NT2/D1 (cell line): ENCODE measurements around the gene CASP2.
"Not testable (repeated sequence)": the region's sequence is repeated elsewhere in the genome, so short reads cannot be mapped to it uniquely, and the experiment has no call there.

Source experiments
- DNase-seq: peaks from one replicate; pipeline ENCODE4 v3.0.0-alpha.2; 2011; ENCODE audit warnings: low read depth, low spot score
- H3K27me3 ChIP-seq: 2 replicates; pipeline ENCODE4 v1.6.0; 2011; ENCODE audit warnings: mild to moderate bottlenecking; ENCODE audit not compliant: insufficient read length, insufficient read depth
- H3K36me3 ChIP-seq: 2 replicates; pipeline ENCODE4 v1.6.1; 2011; ENCODE audit warnings: mild to moderate bottlenecking, low read length, mixed read lengths; ENCODE audit not compliant: insufficient read depth, insufficient read length
- H3K4me1 ChIP-seq: 2 replicates; pipeline ENCODE4 v1.5.1; 2011; ENCODE audit not compliant: insufficient read depth, insufficient read length
- H3K4me3 ChIP-seq: 2 replicates; pipeline ENCODE4 v1.5.1; 2011; ENCODE audit warnings: low read depth; ENCODE audit not compliant: insufficient read length
- H3K9ac ChIP-seq: 2 replicates; pipeline ENCODE4 v1.6.0; 2011; ENCODE audit warnings: low read depth; ENCODE audit not compliant: insufficient read length
- H3K9me3 ChIP-seq: 2 replicates; pipeline ENCODE4 v1.5.1; 2011; ENCODE audit warnings: mild to moderate bottlenecking, low read length; ENCODE audit not compliant: insufficient read depth
- SUZ12 ChIP-seq: IDR thresholded peaks from 2 replicates; pipeline ENCODE4 v1.6.1; 2011; ENCODE audit not compliant: insufficient read length, insufficient read depth; ENCODE audit errors: extremely low read depth
- YY1 ChIP-seq: IDR thresholded peaks from 2 replicates; pipeline ENCODE4 v1.6.1; 2011; ENCODE audit not compliant: insufficient read length, insufficient read depth
- ZNF274 ChIP-seq: IDR thresholded peaks from 2 replicates; pipeline ENCODE4 v1.6.1; 2011; ENCODE audit warnings: mild to moderate bottlenecking, low read depth, low read length

The CASP2 gene

DNA sequence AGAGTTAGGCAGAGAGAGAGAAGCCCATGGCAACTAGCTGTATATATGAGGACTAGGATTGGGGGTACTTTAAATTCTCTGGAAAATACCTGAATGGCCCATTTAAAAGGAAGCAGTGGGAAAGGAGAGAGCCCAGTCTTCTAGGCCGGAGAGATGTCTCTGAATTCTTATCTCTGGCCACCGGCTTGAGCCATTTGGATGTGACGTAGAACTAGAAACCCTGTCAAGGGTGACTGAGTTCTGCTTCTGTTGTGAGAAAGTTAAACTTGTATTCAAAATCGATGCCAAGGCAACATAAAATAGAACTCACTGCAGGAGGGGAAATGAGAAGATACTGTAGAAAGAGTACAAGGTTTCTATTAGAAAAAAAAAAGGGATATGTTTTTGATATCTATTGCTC lies 31.2 kb upstream of the CASP2 start:
- no peak for TF ChIP-seq ZNF274
- TF ChIP-seq SUZ12 = no peak
- no peak for TF ChIP-seq YY1
- no peaks in the 10 kb centered on the region for H3K4me1 ChIP-seq
- no peaks in the 10 kb centered on the region for H3K36me3 ChIP-seq
- no peak for DNase-seq
- H3K27me3 ChIP-seq = no peaks in the 10 kb centered on the region
- no peaks in the 10 kb centered on the region for H3K9me3 ChIP-seq
- H3K9ac ChIP-seq = no peak overlapping the region
- H3K4me3 ChIP-seq = no peak overlapping the region

DNA sequence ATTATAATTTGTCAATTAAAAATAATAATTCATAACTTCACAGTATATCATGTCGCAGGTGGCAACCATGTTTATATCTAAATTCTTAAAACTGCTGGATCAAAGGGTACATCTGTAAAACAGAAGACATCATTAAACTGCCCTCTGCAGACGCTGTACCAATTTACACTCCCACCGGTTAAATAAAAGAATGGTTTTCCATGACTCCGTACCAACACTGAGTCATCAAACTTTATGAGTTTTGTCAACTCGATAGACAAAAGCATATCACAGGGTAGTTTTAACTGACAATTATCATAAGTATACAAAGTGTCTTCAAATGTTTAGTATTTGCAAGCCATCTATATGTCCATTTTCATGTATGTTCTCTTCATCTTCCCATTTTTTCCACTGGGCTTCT lies 30.6 kb upstream of the CASP2 start:
- no peaks in the 10 kb centered on the region for H3K4me1 ChIP-seq
- no peak for DNase-seq
- no peaks in the 10 kb centered on the region for H3K9me3 ChIP-seq

DNA sequence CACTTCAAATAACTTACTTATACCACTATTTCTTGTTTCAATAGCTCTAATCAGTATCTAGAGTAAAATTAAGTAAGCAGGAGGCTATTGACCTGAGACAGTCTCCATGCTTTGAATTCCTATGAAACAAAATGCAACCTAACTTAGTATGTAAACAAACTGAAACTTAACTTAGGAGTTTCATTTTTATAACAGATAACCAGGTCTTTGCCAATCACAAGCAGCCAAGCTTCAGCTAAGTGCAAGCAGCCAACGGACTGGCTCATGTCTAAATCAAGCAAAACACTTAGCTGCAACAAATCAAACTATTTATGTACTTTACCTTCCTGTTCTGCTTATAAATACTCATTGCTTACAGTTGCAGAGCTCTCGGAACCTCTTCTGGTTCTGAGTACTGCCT lies 29.3 kb upstream of the CASP2 start:
- DNase-seq = no peak
- TF ChIP-seq ZNF274 = no peak
- no peak for TF ChIP-seq YY1
- TF ChIP-seq SUZ12 = no peak
- Histone ChIP-seq H3K36me3 (no peaks in the 10 kb centered on the region), H3K4me3 (no peak overlapping the region), H3K27me3 (no peaks in the 10 kb centered on the region), H3K9ac (no peak overlapping the region), H3K4me1 (no peaks in the 10 kb centered on the region), H3K9me3 (no peaks in the 10 kb centered on the region)

More for the DNA sequence above, 30.6 kb upstream of the CASP2 start:
- Histone ChIP-seq H3K9ac (no peak overlapping the region), H3K27me3 (no peaks in the 10 kb centered on the region), H3K4me3 (no peak overlapping the region), H3K36me3 (no peaks in the 10 kb centered on the region)
- TF ChIP-seq ZNF274 (no peak), YY1 (no peak), SUZ12 (no peak)

DNA sequence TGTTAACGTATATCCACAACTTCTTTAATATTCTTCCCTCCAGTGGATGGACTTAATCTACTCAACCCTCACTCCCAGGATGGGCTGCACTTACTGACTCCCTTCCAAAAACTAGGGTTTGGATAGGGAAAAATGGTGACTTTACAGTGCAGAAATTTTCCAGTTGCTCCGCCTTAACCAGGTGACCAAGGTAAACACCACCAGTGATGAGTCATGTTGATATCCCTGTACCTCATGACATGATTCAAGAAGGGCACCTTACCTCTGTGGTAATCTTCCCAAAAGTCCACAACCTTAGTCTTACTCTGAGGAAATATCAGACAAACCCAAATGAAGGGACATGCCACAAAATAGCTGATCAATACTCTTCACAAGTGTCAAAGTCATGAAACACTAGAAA lies 28.4 kb upstream of the CASP2 start:
- H3K36me3 ChIP-seq = no peaks in the 10 kb centered on the region
- no peak for DNase-seq
- H3K9me3 ChIP-seq = no peaks in the 10 kb centered on the region
- TF ChIP-seq SUZ12 (no peak), ZNF274 (no peak), YY1 (no peak)
- no peaks in the 10 kb centered on the region for H3K27me3 ChIP-seq
- H3K4me1 ChIP-seq = no peaks in the 10 kb centered on the region
- no peak overlapping the region for H3K4me3 ChIP-seq
- H3K9ac ChIP-seq = no peak overlapping the region

DNA sequence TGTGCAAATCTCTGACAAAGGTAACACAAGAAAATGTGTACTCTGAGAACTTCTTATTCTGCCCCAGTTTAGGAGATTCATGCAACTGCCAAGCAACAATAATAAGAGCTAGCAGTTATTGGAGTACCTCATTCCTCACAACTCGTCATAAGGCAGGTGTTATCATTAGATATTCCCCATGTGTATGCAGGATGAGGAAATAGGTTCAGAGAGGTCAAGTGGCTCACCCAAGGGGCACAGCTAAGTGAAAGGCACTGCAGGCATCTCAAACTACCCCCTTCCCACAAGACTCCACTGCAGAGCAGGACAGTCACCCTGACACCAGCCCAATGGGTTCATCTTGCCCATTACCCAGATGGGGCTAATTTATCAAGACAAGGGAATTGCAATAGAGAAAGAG lies 26.2 kb upstream of the CASP2 start:
- Histone ChIP-seq H3K4me1 (no peaks in the 10 kb centered on the region), H3K27me3 (no peaks in the 10 kb centered on the region), H3K4me3 (no peak overlapping the region), H3K9me3 (no peaks in the 10 kb centered on the region), H3K36me3 (peaks cover 2% of the 10 kb centered on the region), H3K9ac (no peak overlapping the region)
- DNase-seq = no peak
- TF ChIP-seq SUZ12 = no peak
- TF ChIP-seq YY1 = no peak
- no peak for TF ChIP-seq ZNF274

DNA sequence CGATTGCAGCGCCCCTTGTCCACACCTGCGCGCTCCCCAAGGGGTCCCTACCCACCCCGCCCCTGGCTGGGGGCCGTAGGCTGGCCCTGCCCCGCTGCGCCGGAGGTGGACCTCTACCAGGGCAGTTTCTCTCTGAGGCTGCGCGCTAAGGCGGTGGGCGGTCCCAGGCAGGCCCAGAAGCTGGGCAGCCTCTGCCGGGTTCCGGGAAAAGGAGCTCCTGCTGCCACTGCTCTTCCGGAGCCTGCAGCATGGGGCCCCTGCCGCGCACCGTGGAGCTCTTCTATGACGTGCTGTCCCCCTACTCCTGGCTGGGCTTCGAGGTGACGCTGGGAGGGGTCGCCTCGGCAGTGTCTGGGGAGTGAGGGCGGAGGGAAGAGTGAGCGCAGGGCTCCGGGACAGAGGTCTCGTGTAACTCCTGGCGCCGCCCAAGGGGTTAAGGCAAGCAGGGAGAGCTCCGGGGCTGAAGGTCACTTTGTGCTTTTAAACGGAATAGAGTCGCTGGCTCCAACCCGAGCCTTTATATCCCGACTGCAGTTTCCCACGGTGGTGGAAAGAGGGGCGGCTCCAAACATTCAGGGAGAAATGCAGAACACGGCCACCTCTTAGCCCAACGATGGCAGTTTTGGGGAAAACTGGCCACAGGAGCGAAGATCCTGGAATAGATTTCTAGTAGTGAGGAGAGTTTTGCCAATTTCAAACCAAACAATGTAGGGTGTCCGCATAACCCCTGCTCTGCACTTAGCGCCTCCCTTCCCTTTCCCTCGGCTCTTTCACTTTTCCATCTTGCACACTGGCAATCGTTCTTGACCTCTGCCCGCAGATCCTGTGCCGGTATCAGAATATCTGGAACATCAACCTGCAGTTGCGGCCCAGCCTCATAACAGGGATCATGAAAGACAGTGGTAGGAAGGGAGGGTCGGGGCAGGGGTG lies 24.6 kb upstream of the CASP2 start, which contains the start of gene GSTK1:
Gene GSTK1, plus strand, starts transcription at position 176 of the 930 bp plus-strand sequence. Its CDS starts 73 bp downstream, at position 249.
- DNase-seq = no peak

DNA sequence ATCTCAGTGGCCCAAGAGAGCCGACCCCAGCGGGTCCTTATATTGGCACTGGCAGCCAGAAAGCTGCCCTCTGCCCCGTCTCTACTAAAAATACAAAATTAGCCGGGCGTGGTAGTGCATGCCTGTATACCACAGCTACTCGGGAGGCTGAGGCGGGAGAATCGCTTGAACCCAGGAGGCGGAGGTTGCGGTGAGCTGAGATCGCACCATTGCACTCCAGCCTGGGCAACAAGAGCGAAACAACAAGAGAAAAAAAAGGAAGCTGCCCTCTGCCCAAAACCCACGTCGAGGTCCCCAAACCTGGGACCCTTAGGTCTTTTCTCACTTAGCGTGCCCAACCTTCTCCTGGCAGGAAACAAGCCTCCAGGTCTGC lies 24.0 kb upstream of the CASP2 start:
- DNase-seq, H3K4me1 ChIP-seq, H3K9ac ChIP-seq, H3K9me3 ChIP-seq, H3K27me3 ChIP-seq: not testable (repeated sequence)
- Histone ChIP-seq H3K36me3 (peaks cover 10% of the 10 kb centered on the region), H3K4me3 (peak overlapping the region; percentile 46)

More for the DNA sequence above, 24.6 kb upstream of the CASP2 start, which contains the start of gene GSTK1:
- no peaks in the 10 kb centered on the region for H3K9me3 ChIP-seq
- peak within 1 kb of the TSS; percentile 64 for H3K9ac ChIP-seq
- H3K36me3 ChIP-seq = peaks cover 9% of the 10 kb centered on the region
- no peaks in the 10 kb centered on the region for H3K4me1 ChIP-seq
- peak within 1 kb of the TSS; percentile 46 for H3K4me3 ChIP-seq
- TF ChIP-seq YY1 (no peak), ZNF274 (no peak), SUZ12 (no peak)
- H3K27me3 ChIP-seq = no peaks in the 10 kb centered on the region
